ENCODE data around the gene TRIP12.
"Not testable (repeated sequence)": the region's sequence is repeated elsewhere in the genome, so short reads cannot be mapped to it uniquely, and the experiment has no call there.

TRIP12 gene

DNA sequence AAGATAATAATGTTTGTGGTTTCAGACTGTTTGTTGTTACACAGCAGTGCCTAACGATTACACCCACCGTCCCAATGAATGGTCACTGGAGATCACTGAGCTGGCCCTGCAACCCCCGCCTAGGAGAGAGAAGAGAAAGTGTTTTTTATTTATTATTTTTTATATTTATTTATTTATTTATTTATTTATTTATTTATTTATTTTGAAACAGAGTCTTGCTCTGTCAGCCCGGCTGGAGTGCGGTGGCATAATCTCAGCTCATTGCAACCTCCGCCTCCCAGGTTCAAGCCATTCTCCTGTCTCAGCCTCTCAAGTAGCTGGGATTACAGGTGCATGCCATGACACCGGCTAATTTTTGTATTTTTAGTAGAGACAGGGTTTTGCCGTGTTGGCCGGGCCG is 164.3 kb downstream of the TRIP12 start:
- not testable (repeated sequence) for DNase-seq

DNA sequence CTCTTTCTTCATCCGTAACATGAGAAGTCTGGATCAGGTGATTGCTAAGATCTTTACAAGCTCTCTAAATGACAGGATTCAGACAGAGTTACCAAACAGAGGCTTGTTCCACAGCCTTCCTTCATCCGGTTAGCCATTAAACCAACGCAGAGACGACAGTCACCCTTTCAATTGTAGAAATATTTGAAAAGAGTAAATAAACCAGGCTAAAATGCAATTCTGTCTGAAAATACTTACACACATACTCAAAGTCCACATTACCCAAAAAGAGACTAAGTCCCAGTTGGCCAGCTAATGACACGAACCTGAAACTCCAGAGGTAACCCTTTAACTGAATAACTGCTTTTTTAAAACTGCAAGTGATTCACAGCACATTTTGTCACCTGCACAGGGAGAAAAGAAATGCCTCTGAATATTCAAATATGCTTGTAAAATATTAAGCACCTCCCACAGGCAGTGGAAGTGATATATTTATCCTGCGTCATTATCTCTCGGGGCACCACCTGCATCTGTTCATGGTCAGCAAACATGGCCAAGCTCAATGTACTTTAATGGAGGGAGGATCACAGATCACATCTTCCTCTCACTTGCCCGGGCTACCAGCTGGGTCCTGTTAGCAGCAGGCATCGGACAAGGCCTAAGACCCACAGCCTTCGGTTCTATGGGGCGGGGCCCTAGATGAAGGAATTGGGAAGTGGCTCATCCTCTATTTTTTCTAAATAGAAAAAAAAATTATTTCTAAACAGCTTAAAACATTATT is 168.7 kb downstream of the TRIP12 start:
- no peak for DNase-seq

DNA sequence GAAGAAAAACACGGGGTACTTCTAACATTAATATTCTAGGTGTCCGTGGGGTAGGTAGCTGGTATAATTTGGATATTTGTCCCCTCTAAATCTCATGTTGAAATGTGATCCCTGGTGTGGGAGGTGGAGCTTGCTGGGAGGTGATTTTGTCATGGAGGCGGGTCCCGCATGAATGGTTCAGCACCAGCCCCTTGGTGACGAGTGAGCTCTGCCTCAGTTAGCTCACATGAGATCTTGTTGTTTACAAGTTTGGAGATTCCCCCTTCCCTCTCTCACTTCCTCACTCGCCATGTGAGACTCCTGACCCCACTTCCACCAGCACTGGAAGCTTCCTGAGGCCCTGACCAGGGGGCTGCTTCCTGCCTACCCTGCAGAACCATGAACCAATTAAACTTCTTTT is 172.0 kb downstream of the TRIP12 start:
- DNase-seq, result no peak

DNA sequence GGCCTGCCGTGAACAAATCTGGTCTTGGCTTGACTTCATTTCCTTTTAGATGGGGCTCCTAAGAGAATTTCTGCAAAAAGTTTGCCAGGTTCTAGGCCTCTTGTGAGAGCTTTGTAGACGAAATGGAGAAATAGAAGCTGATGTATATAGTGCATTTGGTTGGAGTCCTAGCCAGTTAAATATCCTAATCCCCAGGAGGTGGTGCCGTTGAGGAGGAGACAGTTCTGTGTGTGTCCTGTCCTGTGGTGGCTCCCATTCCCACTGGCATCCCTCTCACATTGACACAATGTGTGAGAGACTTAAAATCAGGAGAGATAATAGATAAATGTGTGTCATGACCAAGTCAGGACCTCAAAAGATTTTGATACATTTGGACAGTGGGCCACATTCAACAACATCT is 172.9 kb downstream of the TRIP12 start:
- no peak for DNase-seq

DNA sequence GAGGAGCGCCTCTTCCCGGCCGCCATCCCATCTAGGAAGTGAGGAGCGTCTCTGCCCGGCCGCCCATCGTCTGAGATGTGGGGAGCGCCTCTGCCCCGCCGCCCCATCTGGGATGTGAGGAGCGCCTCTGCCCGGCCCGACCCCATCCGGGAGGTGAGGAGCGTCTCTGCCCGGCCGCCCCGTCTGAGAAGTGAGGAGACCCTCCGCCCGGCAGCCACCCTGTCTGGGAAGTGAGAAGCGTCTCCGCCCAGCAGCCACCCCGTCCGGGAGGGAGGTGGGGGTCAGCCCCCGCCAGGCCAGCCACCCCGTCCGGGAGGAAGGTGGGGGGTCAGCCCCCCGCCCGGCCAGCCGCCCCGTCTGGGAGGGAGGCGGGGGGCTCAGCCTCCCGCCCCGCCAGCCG is 179.1 kb downstream of the TRIP12 start:
- DNase-seq, result not testable (repeated sequence)

DNA sequence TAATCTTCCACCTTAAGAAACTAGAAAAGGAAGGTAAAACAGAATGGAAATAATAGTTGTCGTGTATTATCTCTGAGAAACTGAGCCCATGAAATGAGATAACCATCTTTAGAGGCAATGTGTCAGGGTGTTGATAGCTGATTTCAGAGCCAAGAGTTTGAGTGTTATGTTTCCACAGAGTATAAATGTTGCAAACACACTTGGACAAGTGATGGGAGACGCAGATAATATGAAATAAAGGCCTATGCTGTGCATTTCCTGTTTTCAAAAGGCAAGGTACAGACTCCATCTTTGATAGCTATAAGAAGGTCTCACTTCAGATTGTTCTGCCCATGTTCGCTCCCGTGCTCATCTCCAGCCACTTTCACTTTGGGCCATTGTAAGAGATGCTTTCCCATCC is 181.5 kb downstream of the TRIP12 start:
- DNase-seq, result no peak

DNA sequence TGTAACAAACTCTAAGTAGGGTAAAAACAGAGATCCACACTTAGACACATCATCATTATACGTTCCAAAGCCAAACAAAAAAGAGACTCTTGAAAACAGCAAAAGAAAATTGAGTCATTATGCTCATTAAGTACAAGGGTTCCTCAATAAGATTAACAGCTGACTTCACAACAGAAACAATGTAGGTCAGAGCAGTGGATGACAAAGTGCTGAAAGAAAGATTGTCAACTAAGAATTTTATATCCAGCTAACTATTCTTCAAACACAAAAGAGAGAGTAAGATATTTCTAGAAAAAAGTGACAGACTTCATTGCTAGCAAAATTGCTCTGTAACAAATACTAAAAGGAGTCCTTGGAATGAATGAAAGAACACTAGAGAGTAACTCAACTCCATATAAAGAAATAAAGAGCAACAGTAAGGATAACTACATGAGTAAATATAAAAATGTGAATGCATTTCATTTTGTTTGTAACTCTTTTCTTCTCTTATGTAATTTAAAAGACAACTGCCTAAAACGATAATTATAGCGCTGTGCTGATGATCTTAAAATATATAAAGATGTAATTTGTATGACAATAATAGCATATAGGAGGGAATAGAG is 183.7 kb downstream of the TRIP12 start:
- no peak for DNase-seq

DNA sequence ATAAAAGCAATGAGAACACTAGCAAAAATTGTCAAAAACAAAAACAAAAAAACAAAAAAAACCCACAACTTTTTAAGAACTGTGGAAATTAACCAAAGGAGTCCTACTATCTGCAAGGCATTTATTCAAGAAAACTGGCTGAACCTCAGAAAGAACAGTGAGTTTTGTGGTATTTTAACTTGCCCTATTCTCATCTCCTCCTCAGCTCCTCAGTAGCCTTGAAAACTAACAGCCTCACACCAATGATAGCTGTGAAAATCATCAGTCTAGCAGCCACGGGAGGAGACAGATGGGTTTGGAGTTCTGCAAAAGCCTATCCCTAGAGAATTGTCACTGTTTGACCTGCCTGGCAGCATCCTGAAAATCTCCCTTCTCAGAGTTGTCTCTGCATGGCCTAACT is 187.4 kb downstream of the TRIP12 start:
- peak in 1 of 2 experiments; percentile 12 for DNase-seq

DNA sequence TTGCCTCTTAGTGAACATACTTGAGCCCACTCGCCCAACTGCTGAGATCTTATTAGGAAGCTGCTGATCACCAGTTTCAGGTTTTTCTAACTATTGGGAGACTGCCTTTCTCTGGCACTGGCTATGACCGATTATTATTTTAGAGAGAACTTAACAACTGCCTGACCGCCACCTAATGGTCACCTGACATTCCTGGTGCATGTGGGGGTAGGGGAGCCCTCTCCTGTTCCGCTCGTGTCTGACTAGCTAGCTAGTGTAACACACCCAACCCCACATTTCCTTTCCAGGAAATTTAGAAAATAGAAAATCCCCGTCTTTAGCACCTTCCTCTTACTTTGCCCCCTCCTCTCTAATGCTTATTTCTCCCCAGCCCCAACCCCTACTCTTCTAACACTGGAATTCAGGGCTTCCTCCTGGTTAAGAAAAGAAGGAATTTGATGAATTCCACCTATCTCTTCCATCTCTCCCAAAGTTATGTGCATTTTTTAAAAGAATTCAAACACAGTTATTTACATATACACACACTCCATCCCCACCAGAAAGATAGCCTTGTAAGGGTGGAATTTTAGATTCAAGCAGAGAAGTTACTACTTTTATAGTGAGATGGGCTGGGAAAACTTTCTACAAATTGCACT is 188.1 kb downstream of the TRIP12 start:
- DNase-seq, result no peak

DNA sequence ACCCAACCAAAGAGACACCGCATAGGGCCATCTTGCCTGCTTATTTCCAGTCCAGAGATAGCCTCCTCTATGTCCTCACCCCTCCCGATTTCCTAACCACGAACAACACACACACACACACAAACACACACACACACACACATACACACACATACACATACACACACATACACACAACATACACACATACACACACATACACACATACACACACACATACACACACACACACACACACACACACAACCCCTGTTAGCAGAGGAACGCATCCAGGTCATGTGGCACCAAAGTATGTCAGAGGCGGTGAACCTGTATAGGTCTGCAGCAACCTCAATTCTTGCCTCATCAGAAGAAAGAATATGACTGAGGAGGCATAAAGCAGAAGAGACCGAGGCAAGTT is 188.9 kb downstream of the TRIP12 start:
- DNase-seq, result no peak

DNA sequence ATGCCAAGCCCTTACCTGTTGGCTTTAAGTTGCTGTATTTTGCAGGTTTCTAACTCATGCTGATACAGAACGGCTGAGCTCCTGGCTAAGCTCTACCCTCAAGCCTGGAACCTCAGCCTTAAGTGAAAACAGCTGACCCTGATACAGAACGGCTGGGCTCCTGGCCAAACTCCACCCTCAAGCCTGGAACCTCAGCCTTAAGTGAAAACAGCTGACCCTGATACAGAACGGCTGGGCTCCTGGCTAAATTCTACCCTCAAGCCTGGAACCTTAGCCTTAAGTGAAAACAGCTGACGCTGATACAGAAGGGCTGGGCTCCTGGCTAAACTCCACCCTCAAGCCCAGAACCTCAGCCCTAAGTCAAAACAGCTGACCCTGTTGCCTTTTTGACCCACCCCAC is 189.9 kb downstream of the TRIP12 start:
- peak in 1 of 2 experiments; percentile 8 for DNase-seq

DNA sequence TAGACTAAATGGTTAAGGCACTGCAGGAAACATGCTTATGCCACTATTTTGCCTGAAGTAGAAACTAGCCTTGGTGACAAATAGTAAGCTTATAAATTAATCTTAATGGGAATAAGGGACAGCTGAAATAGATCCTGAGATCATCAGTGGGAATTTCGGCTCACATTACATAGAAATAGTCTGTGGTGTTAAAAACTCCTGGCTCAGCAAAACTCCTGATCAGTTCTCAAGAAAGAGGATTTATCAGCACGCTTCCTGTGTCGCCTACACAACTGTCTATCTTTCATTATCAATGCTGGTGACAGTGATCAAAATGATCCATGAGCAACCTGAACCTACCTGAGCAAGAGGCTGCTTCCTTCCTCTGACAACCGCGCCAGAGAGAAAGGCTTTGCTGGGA is 190.4 kb downstream of the TRIP12 start:
- no peak for DNase-seq

DNA sequence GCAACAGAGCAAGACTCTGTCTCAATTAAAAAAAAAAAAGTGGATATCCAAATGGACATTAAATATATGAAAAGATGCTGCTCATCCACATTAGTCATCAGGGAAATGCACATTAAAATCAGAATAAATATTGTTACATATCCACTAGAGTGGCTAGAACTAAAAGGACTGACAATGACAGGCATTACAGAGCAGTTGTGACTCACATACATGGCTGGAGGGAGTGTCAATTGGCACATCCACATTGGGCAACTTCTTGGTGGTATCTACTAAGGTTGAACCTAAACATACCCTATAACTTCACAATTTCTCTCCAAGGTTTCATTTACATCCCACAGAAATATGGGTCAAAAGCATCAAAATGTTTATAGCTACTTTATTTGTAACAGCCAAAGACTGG is 193.4 kb downstream of the TRIP12 start:
- DNase-seq, result no peak

DNA sequence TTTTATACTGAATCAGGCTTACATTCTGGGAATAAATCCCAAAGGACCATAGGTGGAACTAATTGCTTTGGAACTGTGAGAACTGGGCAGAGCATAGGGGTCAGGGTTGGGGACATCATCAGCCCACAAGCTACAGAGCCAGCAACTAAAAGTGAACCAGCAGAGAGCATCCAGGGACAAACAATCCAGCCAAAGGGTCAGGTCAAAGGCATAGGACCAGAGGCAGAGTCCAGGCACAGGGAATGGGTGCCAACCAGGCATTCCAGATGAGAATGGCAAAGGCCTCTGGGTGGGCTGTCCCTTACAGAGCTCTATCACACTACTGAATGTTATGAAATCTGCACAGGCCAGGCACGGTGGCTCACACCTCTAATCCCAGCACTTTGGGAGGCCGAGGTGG is 195.2 kb downstream of the TRIP12 start:
- no peak for DNase-seq

DNA sequence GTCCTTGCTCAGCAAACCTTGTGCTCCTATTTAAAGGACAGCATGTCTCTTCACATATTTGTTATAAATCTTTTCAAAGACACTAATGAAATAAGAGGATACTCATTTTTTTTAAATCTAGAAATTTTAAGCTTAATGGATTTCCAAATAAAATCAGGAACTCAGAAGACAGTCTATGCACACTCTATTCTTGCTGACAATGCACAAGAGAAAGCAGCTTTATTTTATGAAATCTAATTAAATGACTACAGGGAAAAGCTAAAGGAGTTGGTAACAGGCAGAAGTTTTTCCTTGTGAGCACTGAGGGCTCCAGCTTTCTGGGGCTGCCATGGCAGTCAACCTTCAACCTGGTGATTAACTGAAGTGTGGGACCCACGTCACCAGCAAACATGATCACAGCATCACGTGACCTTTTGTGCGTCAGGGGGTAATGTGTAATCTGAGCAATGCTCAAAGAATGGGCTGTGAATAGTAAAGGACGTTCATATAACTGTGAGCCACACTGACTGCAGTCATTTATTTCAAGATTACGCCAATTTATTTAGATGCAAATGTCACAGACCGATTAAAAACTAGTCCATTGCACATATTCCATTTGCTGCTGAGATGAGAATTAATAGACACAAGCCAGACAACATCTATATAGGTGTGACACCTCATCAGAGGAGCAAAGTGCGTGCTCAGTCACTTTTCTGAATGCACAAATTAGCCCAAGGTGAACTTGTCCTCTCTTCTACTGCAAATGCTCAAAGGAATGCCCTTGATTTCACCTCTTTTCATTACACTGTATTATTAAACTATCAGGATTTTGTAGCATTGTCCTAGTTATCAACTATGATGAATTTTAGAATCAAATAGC is 195.9 kb downstream of the TRIP12 start:
- no peak for DNase-seq

DNA sequence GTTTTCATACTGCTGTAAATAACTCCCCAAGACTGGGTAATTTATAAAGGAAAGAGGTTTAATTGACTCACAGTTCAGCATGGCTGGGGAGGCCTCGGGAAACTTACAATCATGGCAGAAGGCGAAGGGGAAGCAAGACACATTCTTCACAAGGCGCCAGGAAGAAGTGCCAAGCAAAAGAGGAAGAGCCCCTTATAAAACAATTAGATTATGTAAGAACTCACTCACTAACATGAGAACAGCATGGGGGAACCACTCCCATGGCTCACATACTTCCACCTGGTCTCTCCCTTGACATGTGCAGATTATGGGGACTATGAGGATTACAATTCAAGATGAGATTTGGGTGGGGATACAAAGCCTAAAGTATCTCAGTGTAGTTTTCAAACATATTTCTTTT is 198.6 kb downstream of the TRIP12 start:
- not testable (repeated sequence) for DNase-seq

DNA sequence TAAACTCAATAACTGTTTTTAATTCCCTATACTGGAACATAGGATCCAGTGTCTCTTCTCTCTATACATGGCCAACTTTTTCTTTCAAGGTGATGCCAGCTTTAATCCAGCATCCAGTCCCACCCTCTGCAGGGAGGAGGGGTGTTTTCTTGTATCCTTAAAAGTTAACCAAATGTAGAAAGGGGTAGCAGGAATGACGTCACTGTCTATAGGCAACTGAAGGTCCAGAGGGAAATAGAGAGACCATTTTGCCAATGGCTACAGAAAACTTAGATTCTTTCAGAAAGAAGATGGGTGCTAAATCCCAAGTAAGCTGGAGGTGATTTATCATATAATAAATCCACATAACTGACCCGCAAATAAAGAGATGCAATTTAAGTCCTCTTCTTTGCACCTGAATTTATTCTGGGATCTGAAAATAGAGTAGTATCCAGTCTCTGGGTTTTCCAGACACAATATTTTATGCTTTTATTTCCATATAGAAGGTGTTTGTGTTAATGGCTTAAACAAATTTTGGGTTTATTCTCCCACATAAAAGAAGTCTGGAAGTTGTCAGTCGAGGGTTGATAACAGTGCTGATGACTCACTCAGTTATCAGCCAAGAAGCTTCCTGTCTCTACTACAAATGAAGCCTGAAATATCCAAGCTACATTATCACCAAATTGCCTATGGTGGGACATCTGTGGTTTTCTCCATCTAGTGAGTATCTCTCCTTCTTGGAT is 201.7 kb downstream of the TRIP12 start:
- no peak for DNase-seq

DNA sequence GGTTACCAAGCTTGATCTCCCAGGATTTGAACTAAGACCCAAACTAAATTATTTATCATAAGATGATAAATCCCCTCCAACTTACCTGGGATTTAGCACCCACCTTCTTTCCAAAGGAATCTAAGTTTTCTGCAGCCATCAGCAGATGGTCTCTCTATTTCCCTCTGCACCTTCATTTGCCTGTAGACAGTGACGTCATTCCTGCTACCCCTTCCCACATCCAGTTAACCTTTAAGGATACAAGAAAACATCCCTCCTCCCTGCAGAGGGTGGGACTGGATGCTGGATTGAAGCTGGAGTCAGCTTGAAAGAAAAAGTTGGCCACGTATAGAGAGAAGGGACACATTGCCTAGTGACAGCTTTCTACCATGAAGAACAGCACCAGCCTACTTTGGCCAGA is 203.8 kb downstream of the TRIP12 start:
- no peak for DNase-seq

DNA sequence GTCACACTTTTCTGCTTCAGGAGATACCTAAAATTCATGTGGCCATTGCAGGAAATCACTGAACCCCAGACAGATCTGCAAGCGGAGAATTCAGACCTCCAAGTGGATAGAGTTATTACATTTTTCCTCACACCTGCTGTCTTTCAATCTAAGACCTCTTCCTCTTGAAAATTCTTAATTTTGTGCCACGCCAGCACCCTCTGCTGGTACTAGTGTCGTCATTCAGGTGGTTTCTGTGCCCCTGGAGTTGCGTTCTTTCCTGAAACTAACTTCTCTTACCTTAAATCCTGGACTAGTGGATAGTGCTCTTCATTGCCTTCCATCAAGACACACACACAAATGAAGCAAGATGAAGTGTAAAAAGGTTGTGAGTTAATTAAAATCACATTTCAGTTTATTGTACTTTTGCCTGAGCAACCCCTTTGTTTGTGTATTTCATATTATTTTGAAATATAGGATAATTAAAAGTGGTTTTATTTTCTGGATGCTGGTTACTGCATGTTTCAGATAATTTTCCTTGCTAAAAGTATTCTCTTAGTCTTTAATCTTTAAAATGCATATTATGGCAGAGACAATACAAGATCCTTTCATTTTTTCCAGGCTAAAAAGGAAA is 205.8 kb downstream of the TRIP12 start:
- DNase-seq, result peak; percentile 27 to 76

DNA sequence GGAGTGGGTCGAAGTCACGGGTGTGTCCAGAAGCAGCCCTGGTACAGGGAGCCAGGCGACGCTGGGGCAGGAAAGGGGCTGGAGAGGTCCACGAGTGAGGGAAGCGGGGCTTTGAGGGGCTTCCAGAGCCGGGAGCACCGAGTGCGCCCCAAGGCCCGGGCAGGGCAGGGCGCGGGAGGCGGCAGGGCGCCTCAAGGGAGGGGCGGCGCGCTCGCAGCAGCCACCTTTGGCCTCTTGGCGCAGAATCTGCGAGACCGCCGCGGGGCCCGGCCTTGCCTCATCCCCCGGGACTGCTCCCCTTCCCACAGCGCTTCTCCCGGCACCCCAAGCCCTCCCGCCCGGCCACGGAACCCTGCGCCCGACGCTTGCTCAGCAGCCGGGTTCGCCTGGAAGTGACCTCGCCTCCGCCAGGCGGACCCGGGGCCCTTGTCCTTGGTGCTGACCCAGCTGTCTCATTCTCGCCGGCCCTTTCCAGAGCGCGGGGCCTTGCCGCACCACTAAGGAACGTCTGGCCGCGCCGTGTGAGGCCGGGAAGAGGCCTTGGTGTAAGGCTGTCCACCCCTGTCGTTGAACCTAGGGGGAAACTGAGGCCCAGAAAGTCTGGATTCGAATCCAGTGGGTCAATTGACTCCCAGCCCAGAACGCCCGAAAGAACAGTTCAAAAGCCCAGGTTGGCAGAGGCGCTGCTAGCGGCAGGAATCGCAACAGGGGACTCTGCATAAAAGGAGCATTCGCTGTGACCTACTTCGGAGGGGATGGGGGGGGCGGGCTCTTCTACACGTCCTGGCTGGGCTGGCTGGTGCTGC is 206.9 kb downstream of the TRIP12 start:
- DNase-seq, result peak; percentile 36 to 40

DNA sequence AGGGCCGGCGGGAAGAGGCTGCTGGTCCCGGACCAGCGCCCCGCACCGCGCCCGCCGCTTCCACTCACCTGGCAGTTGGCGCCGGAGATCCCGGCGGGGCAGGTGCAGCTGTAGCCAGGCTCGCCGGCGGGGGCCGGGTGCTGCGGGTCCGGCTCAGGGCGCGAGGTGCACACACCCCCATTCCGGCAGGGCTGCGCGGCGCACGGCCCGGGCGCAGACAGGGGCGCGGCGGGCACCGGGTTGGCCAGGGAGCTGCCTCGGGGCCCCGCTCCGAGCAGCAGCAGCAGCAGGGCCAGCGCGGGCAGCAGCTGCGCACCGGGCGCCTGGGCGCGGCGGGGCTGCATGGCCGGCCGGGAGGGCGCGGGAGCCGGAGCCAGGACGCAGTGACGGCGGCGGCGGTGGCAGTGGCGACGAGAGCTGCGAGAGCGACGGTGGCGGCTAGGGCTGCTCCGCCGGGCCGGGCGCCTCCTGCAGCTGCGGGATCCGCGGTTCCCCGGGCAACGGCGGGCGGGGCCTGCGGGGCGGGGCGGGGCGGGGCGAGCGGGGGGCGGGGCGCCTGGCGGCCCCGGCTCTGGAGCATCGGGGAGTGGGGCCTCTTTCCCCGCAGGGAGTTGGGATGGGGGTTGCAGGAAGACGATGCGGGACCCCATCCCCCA is 207.6 kb downstream of the TRIP12 start, which contains the start of gene DNER:
Gene DNER (minus strand): TSS at position 476 of the 656 bp plus-strand sequence. CDS start 132 bp downstream, at position 344.
- peak in 1 of 2 experiments; percentile 38 for DNase-seq
